ENCODE data around the gene CASQ2. TPM values are rescaled to one million over a fixed set of nuclear protein-coding genes. Genes with fewer than 3 reads are reported as not detected.

CASQ2 gene
- total RNA-seq, 4 donors from 2014 or later = 5.9 to 11.2 (median 9.4) TPM

DNA sequence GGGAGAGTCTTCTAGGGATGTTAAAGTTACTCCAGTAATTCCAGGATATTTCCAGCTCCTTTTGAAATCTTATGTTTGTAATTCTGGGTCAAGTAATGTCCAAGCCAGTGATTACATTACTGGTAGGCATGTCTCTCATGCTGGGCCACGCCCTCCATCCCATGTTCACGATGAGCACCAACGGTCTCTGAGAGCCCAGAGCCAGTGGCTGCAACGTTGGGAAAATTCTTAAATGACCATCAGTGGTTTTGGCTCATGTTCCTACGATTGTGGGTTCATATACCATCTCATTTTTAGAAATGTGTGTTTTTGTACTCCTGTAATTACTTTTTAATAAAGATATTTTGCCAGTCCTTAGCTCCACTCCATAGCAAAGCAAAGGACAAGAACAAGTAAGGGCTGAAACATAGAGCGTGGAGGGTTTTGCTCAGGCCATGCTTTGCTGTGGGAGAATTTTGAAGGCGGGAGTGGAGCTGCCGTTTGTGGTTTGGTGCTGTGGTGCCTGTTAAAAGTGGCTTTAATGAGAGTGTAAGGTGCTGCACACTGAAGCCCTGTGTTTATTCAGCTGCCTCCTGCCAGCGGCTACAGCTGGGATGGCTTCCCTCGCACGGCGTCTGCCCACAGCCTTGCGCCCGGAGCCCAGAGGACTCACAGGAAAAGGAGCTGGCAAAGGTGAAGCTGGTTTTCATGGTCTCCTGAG lies 97.9 kb downstream of the CASQ2 start:
- 42 to 50% methylated on average over 6 to 14 of the region's 14 CpGs for WGBS, 2 donors (ENCODE audit: low coverage in 1 of 2)
- intact Hi-C loops (cut with DNase I; ENCODE audit: low total_unique reads) = no loop called here
- no peaks in the 10 kb centered on the region for H3K27me3 ChIP-seq
- H3K9me3 ChIP-seq = no peaks in the 10 kb centered on the region
- H3K36me3 ChIP-seq = no peaks in the 10 kb centered on the region
- TF ChIP-seq POLR2AphosphoS5 (IDR thresholded peaks at IDR 0.05) (no peak), EP300 (IDR thresholded peaks at IDR 0.05; ENCODE audit: low read depth) (no peak), POLR2A (IDR thresholded peaks at IDR 0.05) (no peak)
- TF ChIP-seq, protein P1, sequence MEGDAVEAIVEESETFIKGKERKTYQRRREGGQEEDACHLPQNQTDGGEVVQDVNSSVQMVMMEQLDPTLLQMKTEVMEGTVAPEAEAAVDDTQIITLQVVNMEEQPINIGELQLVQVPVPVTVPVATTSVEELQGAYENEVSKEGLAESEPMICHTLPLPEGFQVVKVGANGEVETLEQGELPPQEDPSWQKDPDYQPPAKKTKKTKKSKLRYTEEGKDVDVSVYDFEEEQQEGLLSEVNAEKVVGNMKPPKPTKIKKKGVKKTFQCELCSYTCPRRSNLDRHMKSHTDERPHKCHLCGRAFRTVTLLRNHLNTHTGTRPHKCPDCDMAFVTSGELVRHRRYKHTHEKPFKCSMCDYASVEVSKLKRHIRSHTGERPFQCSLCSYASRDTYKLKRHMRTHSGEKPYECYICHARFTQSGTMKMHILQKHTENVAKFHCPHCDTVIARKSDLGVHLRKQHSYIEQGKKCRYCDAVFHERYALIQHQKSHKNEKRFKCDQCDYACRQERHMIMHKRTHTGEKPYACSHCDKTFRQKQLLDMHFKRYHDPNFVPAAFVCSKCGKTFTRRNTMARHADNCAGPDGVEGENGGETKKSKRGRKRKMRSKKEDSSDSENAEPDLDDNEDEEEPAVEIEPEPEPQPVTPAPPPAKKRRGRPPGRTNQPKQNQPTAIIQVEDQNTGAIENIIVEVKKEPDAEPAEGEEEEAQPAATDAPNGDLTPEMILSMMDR (IDR thresholded peaks at IDR 0.05) = no peak
- DNase-seq = no peak
- in situ Hi-C loops (cut with MboI; ENCODE audit: low pct_ligation_motif_present in 1 of 4, low pct_unique_long_range_greater_than_20kb in 1 of 4, low sequenced_read_pairs in 3 of 4) = no loop called here
- peak overlapping the region; percentile 49 to 78 (median 68) for H3K27ac ChIP-seq
- H3K4me1 ChIP-seq = peaks cover 11 to 28% (median 22%) of the 10 kb centered on the region in 4 donors
- H3K4me3 ChIP-seq = no peak overlapping the region

DNA sequence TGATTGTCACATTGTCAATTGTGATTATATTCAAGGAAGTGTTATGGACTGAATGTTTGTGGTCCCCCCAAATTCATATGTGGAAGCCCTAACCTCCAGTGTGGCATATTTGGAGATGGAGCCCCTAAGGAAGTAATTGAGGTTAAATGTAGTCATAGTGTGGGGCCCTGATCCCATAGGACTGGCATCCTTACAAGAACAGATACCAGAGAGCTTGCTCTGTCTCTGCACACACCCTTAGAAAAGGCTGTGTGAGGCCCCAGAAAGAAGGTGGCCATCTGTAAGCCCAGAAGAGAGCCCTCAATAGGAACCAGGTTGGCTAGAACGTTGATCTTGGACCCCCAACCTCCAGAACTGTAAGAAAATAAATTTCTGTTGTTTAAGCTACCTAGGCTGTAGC lies 98.6 kb downstream of the CASQ2 start:
- intact Hi-C loops (cut with DNase I; ENCODE audit: low total_unique reads) = no loop called here
- in situ Hi-C loops (cut with MboI; ENCODE audit: low pct_ligation_motif_present in 1 of 4, low pct_unique_long_range_greater_than_20kb in 1 of 4, low sequenced_read_pairs in 3 of 4) = no loop called here
- 50% methylated on average over 1 of the region's 1 CpG; no CpG with 5 or more reads in 1 of the 2 donors for WGBS, 2 donors (ENCODE audit: low coverage in 1 of 2)
- Histone ChIP-seq H3K9me3 (no peaks in the 10 kb centered on the region), H3K4me3 (no peak overlapping the region), H3K36me3 (no peaks in the 10 kb centered on the region), H3K27ac (peak overlapping the region in 2 of 4 donors; percentile 73 to 78), H3K4me1 (peaks cover 11 to 28% (median 22%) of the 10 kb centered on the region in 4 donors), H3K27me3 (no peaks in the 10 kb centered on the region)
- DNase-seq = no peak
- no peak for TF ChIP-seq POLR2A (IDR thresholded peaks at IDR 0.05)
- TF ChIP-seq, protein P1 (IDR thresholded peaks at IDR 0.05) = no peak
- no peak for TF ChIP-seq POLR2AphosphoS5 (IDR thresholded peaks at IDR 0.05)
- no peak for TF ChIP-seq EP300 (IDR thresholded peaks at IDR 0.05; ENCODE audit: low read depth)

DNA sequence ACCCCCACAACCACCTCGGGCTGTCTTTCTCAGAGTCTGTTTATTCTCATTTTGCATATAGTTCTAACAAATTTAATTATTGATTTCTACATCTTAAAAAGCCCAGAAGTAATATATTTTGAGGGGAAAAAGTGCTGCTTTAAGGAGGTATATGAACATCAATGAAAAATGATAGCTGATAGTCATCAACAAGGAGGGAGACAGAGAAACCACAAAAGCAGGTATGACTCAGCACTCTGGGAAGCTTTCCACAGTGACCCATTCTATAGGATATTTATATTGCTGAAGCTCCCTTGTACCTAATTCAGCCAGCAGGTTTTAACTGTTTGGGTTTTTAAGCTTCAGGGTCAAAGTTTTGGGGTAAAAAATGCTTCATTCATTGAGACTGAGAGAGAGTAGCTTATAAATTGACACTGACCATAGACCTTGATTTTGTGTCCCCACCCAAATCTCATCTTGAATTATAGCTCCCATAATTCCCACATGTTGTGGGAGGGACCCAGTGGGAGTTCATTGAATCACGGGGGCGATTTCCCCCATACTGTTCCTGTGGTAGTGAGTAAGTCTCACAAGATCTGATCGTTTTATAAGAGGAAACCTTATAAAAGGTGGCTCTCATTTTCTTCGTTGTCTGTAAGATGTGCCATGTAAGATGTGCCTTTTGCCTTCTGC lies 99.4 kb downstream of the CASQ2 start:
- intact Hi-C loops (cut with DNase I; ENCODE audit: low total_unique reads) = no loop called here

DNA sequence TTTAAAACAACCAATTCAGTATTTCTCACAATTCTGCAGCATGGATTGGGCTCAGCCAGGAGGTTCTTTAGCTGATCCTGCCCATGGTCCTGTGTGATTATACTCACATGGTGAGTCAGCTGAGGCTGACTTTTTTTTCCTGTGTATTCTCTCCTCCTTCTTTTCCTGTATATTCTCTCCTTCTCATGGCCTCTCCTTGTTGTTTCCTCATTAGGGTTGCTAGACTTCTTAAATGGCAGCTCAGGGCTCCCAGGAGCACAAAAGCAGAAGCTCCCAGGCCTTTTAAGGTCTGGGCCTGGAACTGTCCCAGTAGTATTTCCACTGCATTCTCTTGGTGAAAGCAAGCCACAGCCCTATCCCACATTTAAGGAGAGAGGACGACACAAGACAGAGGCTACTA lies 99.9 kb downstream of the CASQ2 start:
- intact Hi-C loops (cut with DNase I; ENCODE audit: low total_unique reads) (no loop called here), in situ Hi-C loops (cut with MboI; ENCODE audit: low pct_ligation_motif_present in 1 of 4, low pct_unique_long_range_greater_than_20kb in 1 of 4, low sequenced_read_pairs in 3 of 4) (no loop called here)
- 75 to 92% methylated on average over 1 of the region's 1 CpG for WGBS, 2 donors (ENCODE audit: low coverage in 1 of 2)
- H3K4me1 ChIP-seq = peaks cover 11 to 23% (median 18%) of the 10 kb centered on the region in 4 donors
- TF ChIP-seq EP300 (IDR thresholded peaks at IDR 0.05; ENCODE audit: low read depth) = no peak
- TF ChIP-seq POLR2AphosphoS5 (IDR thresholded peaks at IDR 0.05) = no peak
- TF ChIP-seq, protein P1 (IDR thresholded peaks at IDR 0.05) = no peak
- TF ChIP-seq POLR2A (IDR thresholded peaks at IDR 0.05) = no peak
- peak overlapping the region in 1 of 4 donors; percentile 78 for H3K27ac ChIP-seq
- no peak overlapping the region for H3K4me3 ChIP-seq
- no peak for DNase-seq
- H3K27me3 ChIP-seq = no peaks in the 10 kb centered on the region
- H3K9me3 ChIP-seq = no peaks in the 10 kb centered on the region
- peaks cover 0 to 10% (median 3%) of the 10 kb centered on the region in 4 donors for H3K36me3 ChIP-seq

More for the DNA sequence above, 99.4 kb downstream of the CASQ2 start:
- H3K27me3 ChIP-seq = no peaks in the 10 kb centered on the region
- H3K9me3 ChIP-seq = no peaks in the 10 kb centered on the region
- TF ChIP-seq POLR2AphosphoS5 (IDR thresholded peaks at IDR 0.05) (no peak), EP300 (IDR thresholded peaks at IDR 0.05; ENCODE audit: low read depth) (no peak), POLR2A (IDR thresholded peaks at IDR 0.05) (no peak)
- TF ChIP-seq, protein P1 (IDR thresholded peaks at IDR 0.05) = no peak
- peak overlapping the region in 2 of 4 donors; percentile 73 to 78 for H3K27ac ChIP-seq
- DNase-seq = no peak
- no peak overlapping the region for H3K4me3 ChIP-seq
- 83 to 93% methylated on average over 1 to 5 of the region's 5 CpGs for WGBS, 2 donors (ENCODE audit: low coverage in 1 of 2)
- in situ Hi-C loops (cut with MboI; ENCODE audit: low pct_ligation_motif_present in 1 of 4, low pct_unique_long_range_greater_than_20kb in 1 of 4, low sequenced_read_pairs in 3 of 4) = no loop called here
- peaks cover 0 to 5% (median under 1%) of the 10 kb centered on the region in 4 donors for H3K36me3 ChIP-seq
- H3K4me1 ChIP-seq = peaks cover 11 to 27% (median 21%) of the 10 kb centered on the region in 4 donors

All from transverse colon (tissue), 4 donors.